ENCODE results near the gene SRSF4.

DNA sequence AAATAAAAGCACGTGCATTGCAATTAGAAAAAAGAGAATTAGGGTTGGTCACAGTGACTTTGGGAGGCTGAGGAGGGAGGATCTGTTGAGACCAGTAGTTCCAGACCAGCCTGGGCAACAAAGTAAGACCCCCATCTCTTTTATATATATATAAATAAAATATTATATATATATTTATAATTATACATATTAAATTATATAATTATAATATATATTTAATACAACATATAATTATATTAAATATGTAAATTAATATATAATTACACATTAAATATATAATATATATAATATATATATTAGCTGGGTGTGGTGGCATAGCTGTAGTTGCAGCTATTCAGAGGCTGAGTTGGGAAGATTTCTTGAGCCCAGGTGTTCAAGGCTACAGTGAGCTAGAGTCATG, 81.2 kb downstream of the SRSF4 start:
- TF ChIP-seq, protein P1, sequence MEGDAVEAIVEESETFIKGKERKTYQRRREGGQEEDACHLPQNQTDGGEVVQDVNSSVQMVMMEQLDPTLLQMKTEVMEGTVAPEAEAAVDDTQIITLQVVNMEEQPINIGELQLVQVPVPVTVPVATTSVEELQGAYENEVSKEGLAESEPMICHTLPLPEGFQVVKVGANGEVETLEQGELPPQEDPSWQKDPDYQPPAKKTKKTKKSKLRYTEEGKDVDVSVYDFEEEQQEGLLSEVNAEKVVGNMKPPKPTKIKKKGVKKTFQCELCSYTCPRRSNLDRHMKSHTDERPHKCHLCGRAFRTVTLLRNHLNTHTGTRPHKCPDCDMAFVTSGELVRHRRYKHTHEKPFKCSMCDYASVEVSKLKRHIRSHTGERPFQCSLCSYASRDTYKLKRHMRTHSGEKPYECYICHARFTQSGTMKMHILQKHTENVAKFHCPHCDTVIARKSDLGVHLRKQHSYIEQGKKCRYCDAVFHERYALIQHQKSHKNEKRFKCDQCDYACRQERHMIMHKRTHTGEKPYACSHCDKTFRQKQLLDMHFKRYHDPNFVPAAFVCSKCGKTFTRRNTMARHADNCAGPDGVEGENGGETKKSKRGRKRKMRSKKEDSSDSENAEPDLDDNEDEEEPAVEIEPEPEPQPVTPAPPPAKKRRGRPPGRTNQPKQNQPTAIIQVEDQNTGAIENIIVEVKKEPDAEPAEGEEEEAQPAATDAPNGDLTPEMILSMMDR (conservative IDR thresholded peaks at IDR 0.05; ENCODE audit: low read depth, low read length), result no peak
- no peak for TF ChIP-seq EZH2 (IDR thresholded peaks at IDR 0.05; ENCODE audit: low read length, unreplicated experiment)
